GM19328 (cell line): ENCODE measurements around the gene SLC29A2.
"Not testable (repeated sequence)": the region's sequence is repeated elsewhere in the genome, so short reads cannot be mapped to it uniquely, and the experiment has no call there.

Source experiments
- ATAC-seq: cut with Tn5 transposase; IDR thresholded peaks from one replicate; pipeline ENCODE4 v1.9.1; 2021; ENCODE audit warnings: mild to moderate bottlenecking, moderate library complexity; ENCODE audit not compliant: unreplicated experiment

The SLC29A2 gene

DNA sequence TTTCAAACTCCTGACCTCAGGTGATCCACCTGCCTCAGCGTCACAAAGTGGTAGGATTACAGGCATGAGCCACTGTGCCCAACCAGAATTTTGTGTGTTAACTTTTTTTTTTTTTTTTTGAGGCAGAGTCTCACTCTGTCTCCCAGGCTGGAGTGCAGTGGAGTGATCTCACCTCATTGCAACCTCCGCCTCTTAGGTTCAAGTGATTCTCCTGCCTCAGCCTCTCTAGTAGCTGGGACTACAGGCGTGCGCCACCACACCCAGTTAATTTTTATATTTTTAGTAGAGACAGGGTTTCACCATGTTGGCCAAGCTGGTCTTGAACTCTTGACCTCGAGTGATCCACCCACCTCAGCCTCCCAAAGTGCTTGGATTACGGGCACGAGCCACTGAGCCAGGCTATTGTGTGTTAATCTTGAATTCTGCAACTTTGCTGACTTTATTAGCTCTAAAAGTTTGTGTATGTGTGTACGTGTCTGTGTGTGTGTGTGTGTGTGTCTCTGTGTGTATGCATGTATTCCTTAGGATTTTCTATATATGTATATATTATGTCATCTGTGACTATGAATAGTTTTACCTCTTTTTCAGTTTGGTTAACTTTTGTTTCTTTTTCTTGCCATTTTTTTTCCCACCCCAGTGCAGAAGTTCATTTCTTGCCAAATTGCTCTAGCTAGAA is 20.9 kb downstream of the SLC29A2 start:
- ATAC-seq, result not testable (repeated sequence)

DNA sequence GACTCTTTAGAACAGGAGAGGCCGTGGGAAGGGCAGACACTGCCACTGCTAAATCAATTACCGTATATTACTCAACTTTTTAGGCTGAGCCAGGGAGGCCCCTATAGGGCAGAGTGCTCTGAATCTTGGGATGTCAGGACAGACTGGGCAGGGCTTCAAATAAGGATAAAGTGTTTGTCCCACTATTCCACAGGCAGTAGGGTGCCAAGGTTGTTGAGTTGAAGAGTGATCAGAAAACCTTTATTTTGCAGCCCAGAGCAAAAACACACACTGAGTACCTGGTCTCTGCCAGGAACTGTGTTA is 22.5 kb downstream of the SLC29A2 start:
- ATAC-seq, result no peak

DNA sequence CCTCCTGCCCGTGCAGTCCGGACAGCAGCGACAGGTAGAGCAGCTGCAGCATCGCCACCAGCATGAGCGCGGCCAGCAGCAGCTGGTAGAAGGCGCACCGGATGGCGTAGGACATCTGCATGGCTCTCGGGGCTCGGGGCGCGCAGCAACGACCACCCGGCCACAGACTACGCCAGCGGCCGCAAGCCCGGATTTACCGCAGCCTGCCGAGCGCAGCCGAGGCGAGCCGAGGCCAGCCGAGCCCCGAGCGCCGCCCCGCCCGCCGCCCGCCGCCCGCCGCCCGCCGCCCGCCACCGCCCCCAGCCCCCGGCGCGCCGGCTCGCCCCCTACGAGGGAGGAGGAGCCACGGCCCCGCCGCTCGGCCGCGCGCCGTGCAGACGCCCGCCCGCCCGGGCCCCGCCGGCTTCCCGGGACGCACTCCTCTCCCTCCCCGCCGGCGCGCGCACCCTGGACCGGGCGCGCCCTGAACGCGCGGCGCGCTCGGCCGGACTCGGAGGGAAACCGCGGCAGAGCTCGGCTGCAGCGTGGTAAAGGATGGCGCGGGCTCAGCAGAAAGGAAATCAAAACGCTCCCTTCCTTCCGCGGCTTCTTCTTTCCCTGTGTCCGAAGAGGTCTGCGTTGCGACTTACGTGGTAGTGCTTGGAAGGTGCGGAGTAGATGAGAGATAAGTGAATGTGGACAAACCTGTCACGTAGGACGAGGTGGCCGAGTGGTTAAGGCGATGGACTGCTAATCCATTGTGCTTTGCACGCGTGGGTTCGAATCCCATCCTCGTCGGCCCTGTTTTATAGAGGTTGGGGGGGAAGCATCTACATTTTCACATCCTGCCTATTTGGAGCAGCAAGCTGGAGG is 23.9 kb downstream of the SLC29A2 start, which contains the start of gene B4GAT1:
Gene B4GAT1, minus strand, starts transcription at position 205 of the 852 bp plus-strand sequence. Its CDS starts 84 bp downstream, at position 121.
- ATAC-seq, result no peak

DNA sequence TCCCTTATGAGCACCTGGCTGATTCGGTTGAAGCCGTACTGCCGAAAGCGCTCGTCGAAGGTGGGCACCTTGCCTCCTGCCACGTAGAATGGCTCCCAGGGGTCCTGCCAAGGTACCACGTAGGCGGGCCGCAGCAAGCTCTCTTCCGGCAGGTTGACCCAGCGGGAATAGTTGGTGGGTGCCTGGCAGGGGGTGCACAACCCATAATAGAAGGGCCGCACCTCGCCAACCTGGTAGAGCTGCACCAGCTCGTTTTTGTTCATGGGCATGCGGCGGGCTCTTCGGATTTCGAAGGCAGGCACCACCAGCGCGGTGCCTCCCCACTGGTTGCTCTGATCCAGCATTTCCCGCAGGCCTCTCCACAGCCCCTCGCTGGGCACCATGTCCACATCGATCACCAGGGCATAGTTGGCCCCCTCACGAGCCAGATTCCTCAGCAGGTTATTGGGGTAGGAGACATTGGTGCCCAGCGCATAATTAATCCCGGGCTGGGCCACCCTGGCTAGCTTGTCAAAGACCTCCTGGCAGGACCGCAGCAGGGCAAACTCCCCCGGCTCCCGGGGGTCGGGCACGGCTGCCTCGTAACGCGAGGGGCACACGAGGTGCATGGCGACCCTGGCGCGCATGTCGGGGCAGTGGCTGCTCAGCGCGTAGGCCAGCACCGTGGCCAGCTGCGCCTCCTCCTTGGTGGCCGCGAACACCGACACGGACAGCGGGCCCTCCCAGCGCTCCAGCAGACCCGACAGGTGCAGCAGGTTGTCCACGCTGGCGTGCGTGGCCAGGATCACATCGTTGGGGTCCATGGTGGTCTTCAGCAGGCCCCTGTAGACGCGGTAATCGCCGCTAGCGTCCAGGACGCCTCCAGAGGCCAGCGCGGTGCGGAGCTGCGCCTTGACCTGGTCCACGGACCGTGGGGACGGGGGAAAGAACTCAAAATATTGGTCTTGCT is 24.8 kb downstream of the SLC29A2 start:
- ATAC-seq, result no peak

DNA sequence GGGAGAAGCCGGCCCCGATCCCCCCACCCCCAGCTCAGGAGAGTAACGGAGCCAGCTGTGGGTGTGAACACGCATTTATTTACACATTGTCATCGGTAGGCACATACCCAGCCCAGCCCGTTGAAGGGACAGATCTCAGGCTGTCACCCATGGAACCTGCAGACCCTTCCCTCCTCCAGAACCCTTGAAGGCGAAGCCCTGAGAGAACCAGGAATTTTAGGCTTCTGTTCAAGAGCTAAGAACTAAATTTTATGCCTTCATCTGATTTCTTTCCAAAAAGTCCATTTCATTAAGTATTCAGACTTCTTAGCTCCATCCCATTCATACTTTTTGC is 26.3 kb downstream of the SLC29A2 start:
- no peak for ATAC-seq

DNA sequence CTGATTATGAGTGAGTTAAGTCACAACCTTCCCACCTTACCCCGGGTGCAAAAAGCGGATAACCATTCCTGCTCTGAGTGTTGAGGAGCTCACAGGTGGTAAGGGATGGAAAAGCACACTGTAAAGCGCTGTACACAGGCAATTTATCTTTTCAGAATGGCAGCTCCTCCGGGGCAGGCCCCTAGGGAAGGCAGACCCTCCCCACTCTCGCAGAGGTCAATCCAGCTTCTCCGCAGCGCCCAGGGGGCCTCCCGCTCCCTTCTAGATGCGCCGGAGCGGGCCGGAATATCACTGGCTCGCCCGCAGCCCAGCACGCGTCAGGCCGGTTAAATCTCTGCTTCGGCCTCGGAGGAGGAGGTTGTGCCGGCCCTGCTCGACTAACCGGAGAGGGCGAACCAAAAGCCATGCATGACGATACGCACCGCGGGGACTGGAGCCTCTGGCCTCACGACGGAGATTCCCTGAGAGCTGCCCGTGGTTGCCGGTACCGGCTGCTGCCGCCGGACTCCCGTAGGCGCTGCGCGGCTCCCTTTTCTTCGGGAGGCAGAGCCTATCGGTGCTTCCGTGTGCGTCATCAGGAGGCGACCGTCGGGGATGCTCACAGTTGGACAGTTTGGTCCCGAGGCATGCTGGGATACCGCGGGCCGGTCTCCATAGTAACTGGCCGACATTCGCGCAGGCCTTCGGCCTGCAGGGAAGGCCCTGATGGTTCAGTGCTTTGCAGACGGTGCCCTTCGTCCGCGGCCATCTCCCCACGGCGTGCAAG is 26.8 kb downstream of the SLC29A2 start, which contains the start of gene BRMS1:
Gene BRMS1, minus strand, starts transcription at position 555 of the 766 bp plus-strand sequence. CDS start 2,870 bp downstream, outside the sequence.
- ATAC-seq, result peak; percentile 69

DNA sequence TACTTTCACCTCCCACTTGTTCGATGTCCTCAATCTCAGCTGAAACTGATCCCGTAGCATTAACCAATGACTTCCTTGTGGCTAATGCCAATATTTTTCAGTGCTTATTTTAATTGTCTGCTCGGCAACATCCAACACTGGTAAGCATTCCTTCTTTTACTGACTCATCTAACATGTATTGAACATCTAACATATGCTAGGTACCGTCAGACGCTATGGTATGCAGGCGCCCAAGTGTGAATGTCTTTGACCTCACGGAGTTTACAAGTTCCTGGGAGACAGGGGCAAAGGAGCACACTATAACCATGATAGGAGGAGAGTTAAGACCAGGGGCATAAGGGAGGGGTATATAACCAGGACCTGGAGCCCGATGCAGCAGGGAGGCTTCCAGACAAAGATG is 28.4 kb downstream of the SLC29A2 start:
- no peak for ATAC-seq

DNA sequence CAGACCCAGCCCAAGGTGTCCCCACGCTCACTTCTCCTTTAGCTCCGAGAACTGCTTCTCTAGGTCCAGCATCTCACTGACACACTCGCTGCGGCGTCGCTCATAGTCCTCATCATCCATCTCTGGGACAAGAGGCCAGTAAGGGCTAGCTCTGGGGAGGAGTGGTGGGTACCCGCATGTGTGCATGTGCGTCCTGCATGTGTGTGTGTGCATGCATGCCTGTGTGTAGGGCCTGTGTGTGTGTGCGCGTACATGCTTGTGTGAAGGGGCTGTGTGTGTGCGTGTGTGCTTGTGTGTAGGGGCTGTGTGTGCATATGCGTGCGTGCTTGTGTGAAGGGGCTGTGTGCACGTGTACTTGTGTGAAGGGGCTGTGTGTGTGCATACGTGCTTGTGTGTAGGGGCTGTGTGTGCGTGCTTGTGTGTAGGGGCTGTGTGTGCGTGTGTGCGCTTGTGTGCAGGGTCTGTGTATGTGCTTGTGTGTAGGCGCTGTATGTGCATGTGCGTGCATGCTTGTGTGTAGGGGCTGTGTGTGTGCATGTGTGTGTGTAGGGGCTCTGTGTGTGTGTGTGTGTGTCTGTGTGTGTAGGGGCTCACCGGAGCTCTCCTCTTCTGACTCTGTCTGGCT is 29.9 kb downstream of the SLC29A2 start:
- no peak for ATAC-seq

DNA sequence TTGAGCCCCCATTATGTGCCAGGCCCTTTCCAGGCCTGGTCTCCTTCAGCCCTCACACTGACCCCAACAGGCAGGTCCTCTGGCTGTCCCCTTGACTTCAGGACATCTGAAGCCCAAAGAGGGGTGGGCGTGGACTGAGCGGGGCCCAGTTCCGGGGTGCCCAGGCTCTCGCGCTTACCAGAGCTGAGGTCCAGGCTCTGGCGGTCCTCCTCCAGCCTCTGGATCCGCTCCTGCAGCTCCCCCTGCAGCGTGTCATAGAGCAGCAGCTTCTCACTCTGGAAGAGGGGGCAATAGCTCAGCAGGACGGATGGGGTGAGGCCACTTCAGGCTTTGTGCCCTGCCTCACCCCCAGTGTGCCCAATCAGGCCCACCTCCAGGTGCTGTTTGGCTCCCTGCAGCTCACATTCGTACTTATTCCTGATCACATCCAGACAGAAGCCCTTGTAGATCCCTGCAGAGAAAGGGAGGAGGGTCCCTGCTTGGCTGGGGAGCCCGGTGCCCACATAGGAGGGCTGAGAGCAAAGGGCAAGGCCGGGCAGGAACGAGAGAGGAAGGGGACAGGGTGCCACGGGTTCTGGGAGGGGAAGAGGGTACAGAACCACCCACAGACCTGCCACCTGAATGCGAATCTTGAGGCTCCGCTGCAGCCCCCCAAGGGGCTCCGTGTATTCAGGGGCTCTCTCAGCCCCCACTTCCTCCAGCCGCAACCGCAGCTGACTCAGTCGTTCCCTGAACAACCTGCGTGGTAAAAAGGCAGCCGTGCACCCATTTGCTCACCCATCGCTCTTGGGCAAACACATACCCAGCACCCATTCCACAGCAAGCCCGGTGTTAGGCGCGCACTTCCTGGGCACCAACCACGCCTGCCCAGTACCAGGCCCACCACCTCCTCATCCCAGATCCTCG is 30.7 kb downstream of the SLC29A2 start:
- ATAC-seq, result no peak

DNA sequence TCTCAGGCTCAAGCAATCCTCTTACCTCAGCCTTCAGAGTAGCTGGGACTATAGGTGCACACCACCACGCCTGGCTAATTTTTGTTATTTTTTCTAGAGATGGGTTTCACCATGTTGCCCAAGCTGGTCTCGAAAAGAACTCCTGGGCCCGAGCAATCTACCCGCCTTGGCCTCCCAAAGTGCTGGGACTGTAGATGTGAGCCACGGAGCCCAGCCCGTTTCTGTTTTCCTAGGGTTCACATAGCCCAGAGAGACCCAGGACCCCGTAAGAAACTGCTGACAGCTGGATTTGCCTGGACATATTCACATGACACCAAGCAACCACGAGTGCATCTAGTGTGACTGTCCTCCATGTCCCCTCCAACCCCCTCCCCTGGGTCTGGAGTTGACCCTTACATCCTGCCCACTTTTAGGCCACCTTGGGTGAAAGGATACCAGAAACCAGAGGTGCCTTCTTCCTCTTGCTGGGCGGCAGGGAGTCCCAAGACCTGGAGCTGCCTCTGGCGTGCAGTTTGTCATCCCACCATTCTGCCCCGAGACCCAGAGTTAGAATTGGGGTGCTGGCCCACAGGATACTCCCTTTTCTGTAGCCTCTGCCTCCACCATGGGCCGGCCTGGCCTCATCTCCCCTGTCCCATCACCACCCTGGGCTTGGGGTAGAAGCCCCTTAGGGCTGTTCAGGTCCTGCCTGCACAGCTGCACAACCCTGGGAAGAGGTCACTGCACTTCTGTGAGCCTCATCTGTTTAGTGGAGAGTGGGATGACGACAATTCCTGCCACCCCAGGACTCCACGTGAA is 31.7 kb downstream of the SLC29A2 start:
- ATAC-seq, result no peak

DNA sequence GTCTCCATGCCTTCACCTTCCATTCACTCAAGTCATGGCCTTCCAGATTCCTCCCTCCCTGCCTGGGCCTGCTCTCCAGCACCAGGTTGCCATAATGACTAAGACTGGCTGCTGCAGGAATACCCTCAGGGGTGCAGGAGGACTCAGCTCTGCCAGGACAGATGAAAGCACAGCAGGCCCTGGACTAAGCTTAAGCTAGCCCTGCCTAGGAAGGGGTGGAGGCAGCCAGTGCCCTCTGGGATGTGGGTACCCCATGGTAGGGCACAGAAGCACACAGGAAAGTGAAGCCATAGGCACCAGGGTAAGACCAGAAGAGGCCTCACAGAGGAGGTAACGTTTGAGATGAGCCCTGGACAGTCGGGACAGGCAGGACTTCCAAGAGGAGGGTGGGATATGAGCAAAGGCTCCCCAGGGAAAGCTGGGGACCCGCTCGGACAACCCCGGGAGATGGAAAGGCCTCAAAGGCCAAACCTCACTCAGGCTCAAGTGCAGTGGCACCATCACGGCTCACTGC is 32.3 kb downstream of the SLC29A2 start:
- no peak for ATAC-seq

DNA sequence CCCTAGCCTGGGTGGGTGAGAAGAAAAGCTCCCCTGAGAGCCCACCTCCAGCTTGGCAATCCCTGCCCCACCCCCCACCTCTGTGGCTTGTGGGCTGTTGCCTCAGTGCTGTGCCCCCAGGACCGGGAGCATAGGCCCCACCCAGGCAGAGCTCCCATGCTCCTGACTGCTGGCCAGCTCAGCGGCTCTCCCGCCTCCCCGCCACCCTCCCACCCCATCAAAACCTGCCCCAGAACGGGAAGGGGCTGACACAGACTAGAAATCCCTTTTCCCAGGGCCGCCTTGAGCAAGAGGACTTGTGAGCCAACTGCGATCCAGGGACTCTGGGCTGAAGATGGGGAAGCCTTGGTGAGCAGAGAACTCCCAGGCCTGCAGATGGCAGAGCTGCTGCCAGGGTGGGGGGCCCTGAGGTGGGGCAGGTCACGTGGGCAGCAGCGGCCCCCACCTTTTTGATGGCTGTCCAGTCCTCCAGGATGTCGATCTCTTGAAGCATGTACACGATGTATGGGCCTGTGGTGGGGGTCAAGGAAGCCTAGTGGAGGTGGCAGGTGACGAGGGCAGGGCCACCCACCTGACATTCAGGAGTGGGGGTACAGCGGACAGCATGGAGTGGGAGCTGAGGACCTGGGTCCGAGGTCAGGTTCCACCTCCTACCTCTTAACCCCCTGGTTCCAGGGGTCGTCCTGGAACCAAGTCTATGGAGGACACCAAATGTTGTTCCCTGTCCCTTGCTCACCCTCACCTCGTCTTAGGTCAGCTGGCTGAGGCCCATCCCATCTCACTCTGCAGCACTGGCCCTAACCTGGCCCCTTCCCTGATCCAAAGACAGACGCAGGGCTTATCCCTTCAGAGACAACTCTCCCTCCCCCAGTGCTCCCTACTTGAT is 33.0 kb downstream of the SLC29A2 start:
- no peak for ATAC-seq

DNA sequence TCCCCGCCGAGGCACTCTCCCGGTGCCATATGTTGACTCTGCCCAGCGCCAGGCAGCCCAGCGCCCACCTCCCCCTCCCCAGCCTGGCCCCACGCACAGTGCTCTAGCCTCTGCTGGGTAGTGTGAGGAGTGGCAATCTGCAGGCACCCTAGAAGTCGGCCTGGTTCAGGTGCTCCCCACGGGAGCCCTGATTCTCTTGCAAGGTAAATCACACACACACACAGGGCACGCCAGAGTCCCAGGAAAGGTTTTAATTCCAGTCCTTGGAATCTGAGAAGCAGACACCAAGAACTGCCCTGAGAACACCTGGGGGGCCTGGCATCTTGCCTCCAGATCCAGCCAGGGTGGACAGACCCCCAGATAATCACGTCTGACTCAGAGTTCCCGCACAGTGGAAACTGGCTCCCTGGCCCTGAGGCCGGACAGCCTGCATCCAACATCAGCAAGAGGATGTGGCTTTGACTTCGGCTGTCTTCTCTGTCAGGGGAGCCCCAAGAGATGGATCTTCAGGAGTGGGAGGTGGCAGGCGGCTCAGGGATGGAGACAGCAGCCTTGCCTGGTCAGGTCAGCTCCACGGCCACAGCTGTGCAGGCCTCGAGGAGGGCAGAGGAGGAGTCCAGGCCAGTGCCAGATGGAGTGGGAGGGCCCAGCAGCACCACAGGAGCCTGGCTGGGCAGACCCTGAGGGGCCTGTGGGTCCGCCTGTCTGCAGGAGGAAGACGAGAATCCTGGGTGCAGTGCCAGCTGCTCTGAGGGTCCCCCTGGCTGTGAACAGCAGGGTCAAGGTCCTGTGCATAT is 34.3 kb downstream of the SLC29A2 start:
- ATAC-seq, result no peak

DNA sequence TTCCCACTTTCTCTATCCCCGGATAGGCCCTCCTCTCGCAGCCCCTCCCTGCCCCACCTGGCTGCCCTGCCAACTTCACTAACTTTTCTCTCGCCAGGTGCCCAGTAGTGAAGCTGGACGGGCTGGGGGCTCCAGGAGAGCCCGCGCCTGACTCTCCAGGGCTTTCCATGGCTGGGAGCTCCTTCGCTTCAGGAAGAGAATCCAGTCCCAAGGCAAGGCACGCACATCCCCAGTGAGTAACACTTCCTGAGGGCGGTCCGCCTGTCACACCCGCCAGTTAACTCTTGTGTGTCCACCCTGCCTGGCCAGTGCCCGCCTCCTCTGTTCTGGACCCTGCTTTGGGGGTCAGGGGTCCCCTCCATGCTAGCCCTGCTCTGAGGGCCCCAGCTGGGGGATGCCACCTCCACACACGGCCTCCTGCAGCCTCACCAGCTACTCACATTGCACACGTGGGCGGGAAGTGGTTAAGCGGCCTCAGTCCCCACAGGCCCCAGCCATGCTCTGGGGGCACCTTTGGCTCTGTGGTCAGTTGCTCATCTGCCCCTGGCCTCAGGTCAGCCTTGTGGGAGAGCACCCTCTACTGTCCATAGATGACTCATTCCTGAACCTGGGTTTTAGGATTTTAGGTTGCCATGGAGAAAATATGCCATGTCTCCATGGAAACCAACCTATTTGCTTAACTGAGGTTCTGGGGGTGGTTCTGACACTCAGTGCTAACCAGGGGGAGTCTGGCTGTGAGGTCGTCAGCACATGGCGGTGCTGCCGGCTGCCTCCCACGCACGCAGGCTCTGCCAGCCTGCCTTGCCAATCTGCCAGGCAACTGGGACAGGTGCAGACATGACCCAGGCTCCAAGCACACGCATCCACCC is 35.1 kb downstream of the SLC29A2 start, which contains the start of gene RIN1:
Gene RIN1, minus strand, starts transcription at position 201 of the 869 bp plus-strand sequence. Its CDS starts 32 bp downstream, at position 169.
- ATAC-seq, result no peak
